Muscle of leg (tissue), 16 donors: ENCODE measurements around the gene RAB17. TPM values are rescaled to one million over a fixed set of nuclear protein-coding genes. Genes with fewer than 3 reads are reported as not detected.

ENCODE experiments used
- DNase-seq: peaks from one replicate; pipeline ENCODE4 v3.0.0; 2013
- H3K27ac ChIP-seq: one replicate; pipeline ENCODE4 v1.5.1; 2013; ENCODE audit warnings: mild to moderate bottlenecking, low read length, control low read depth
- H3K27me3 ChIP-seq: one replicate; pipeline ENCODE4 v1.6.1; 2013; ENCODE audit warnings: low read length; ENCODE audit not compliant: control insufficient read depth, insufficient read depth
- H3K36me3 ChIP-seq: one replicate; pipeline ENCODE4 v1.6.1; 2013; ENCODE audit warnings: low read length; ENCODE audit not compliant: control insufficient read depth, insufficient read depth
- H3K4me1 ChIP-seq: one replicate; pipeline ENCODE4 v1.6.1; 2013; ENCODE audit warnings: low read length; ENCODE audit not compliant: control insufficient read depth, insufficient read depth
- H3K4me3 ChIP-seq: one replicate; pipeline ENCODE4 v1.5.1; 2013; ENCODE audit warnings: low read length, control low read depth
- H3K9me3 ChIP-seq: replicated peaks from 2 replicates; pipeline ENCODE4 v1.6.1; 2013; ENCODE audit warnings: low read depth, low read length; ENCODE audit not compliant: control insufficient read depth
- WGBS: methylation state at CpG from one replicate; pipeline ENCODE4 v1.1.5; 2013; ENCODE audit warnings: missing lambda C conversion rate; ENCODE audit not compliant: insufficient coverage; 5-methylcytosine and 5-hydroxymethylcytosine counted together
- long read RNA-seq, 11 donors: transcript quantifications; one replicate each; lab custom pipeline, GENCODE V29; 2026
- polyA plus RNA-seq, 8 donors: library from polyadenylated mRNA; unstranded; fragments of 120-200 nt; gene quantifications; one replicate each; pipeline versions ENCODE4 v1.2.1 to v1.2.3, GENCODE V29; 2013; ENCODE audit warnings: inconsistent platforms in 1 of 8, low replicate concordance in 1 of 8; ENCODE audit not compliant: insufficient read length in 8 of 8, insufficient read depth in 1 of 8
- total RNA-seq: library from RNA; stranded (reverse); fragments of 120-200 nt; gene quantifications from one replicate; pipeline ENCODE4 v1.2.4, GENCODE V29; 2013

Gene RAB17, protein sequence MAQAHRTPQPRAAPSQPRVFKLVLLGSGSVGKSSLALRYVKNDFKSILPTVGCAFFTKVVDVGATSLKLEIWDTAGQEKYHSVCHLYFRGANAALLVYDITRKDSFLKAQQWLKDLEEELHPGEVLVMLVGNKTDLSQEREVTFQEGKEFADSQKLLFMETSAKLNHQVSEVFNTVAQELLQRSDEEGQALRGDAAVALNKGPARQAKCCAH
- total RNA-seq (0.93 TPM), polyA plus RNA-seq (1 to 10 TPM in 7 of 8 donors, under 1 TPM in 1; 0.89 to 9.4 (median 1.8) TPM)
- long read RNA-seq, donor 1 = 0 reads
- long read RNA-seq, donor 2 = 0 reads
- long read RNA-seq, donor 3 = 0 reads
- long read RNA-seq, donor 4 = 0 reads
- long read RNA-seq, donor 5 = 0 reads
- long read RNA-seq, donor 6 = 0 reads
- long read RNA-seq, donor 7, partial matches to known transcripts = 0 of 1 reads
- long read RNA-seq, donor 7, other reads (novel, unspliced or antisense) = 0 of 1 reads
- long read RNA-seq, donor 8, partial matches to known transcripts = 0 of 1 reads
- long read RNA-seq, donor 8, other reads (novel, unspliced or antisense) = 0 of 1 reads
- long read RNA-seq, donor 9 = 0 reads
- long read RNA-seq, donor 10 = 0 reads
- long read RNA-seq, donor 11 = 0 reads

DNA sequence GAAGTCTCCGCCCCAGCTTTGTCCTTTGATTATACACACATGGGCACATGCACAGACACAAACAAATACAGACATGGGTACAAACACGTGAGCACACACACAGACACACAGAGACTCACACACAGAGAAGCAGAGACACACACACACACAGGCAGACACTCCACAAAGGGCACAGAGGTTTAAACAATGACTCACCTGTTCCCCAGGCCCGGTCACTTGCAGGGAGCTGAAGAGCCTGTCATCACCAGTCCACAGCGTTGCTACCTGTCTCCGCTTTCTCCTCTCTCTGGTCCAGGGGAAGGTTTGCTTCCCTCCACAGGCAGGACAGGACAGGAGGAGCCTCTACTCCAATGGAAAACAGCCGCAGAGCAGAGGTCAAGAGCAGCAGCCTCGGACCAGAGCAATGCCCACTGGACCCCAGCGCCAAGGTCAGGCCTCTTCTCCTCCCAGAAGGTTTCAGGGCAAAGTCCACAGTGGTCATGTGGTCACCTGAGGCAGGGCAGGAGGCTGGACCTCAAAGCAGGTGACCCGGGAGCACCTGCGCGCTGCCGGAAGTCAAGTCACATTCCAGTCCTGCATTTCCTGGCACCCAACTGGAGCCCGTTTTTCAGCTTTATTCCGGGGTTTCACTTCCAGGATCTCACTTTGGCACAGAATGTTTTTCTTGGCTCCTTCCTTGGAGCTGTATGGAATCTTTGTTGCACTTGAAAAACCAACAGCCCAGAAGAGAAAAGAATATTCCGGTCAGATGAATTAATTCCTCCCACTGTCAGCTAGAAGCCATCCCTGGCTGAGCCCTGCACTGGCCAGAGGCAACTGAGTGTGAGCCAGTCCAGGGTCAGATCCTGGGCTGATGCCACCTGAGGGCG is at the start of gene RAB17:
Gene RAB17 (minus strand): TSS at position 463 of the 869 bp plus-strand sequence. CDS start 4,580 bp downstream, outside the sequence.
- H3K4me3 ChIP-seq = no peak within 1 kb of the TSS
- WGBS = 66% methylated on average over 14 of the region's 16 CpGs
- H3K4me1 ChIP-seq = peaks cover 22% of the 10 kb centered on the region
- no peaks in the 10 kb centered on the region for H3K36me3 ChIP-seq
- peaks cover 2% of the 10 kb centered on the region for H3K27me3 ChIP-seq
- H3K27ac ChIP-seq = no peak within 1 kb of the TSS
- H3K9me3 ChIP-seq = no peaks in the 10 kb centered on the region
- no peak for DNase-seq

DNA sequence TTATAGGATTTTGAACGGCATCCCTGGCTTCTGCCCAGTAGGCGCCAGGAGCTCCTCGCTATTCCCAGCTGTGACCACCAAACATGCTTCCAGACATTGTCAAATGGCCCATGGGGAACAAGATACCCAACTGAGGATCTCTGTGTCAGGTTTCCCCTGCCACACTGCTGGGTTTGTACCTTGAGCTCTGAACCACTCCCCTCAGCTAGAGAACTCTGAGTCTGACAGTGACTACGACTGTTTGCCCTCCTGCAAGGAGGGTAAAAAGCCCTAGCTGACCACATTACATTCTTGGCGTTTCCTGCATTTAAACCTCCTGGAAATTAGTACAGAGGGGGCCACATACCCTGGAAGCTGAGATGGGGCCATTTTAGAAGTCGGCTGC is 49.3 kb upstream of the RAB17 start:
- Histone ChIP-seq H3K36me3 (peaks cover 26% of the 10 kb centered on the region), H3K27ac (peak overlapping the region; percentile 81), H3K9me3 (peaks cover 4% of the 10 kb centered on the region), H3K4me3 (no peak overlapping the region), H3K4me1 (peaks cover 44% of the 10 kb centered on the region), H3K27me3 (no peaks in the 10 kb centered on the region)
- 84% methylated on average over 6 of the region's 6 CpGs for WGBS
- DNase-seq = peak; percentile 43

DNA sequence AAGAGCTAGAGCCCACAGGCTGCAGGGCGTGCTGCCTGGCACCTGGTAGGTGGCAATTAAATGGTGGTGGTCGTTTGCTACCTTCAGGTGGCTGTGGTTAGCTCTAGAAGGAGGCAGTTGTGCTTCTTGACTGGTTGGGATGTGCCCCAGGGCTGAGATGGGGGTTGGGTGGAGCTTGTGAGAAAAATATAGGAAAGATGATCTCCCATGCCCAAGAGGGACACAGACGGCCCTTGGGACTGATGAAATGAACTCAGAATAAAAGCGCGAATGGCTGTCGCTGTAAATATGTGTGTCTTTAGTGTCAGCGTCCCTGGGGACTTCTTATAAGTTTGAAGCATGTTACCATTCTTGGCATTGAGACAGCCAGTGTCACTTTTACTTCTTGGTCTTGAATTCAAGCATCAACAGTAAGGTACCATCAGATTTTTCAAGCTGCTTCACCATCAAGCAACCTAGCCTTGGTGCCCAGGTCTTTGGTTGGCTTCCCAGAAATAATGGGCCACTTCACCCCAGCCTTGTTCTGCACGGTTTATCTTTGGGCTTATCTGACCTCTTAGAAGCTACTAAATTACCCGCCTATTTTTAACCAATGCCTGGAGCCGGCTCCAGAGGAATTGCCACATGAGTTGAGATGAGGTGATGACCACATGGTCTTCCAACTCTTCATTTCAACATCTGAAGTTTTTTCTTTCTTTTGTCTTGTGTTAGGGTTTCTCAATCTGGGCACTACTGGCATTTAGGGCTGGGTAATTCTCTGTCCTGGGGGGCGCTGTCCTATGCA is 48.7 kb upstream of the RAB17 start:
- Histone ChIP-seq H3K4me3 (no peak overlapping the region), H3K4me1 (peaks cover 42% of the 10 kb centered on the region), H3K27me3 (no peaks in the 10 kb centered on the region), H3K36me3 (peaks cover 20% of the 10 kb centered on the region), H3K9me3 (peaks cover 7% of the 10 kb centered on the region), H3K27ac (peak overlapping the region; percentile 81)
- no peak for DNase-seq
- 83% methylated on average over 7 of the region's 11 CpGs for WGBS

DNA sequence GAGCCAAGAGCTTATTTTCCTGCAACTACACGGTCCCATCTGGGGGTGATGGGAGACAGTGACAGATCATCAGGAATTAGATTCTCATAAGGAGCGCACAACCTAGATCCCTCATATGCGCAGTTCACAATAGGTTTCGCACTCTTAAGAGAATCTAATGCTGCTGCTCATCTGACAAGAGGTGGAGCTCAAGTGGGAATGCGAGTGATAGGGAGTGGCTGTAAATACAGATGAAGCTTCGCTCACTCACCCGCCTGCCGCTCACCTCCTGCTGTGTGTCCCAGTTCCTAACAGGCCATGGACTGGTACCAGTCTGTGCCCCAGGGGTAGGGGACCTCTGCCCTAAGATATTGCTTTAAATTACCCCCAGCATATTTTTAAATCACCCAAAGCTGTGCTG is 47.6 kb upstream of the RAB17 start:
- WGBS = 94% methylated on average over 5 of the region's 8 CpGs
- Histone ChIP-seq H3K27ac (peak overlapping the region; percentile 81), H3K4me3 (no peak overlapping the region), H3K4me1 (peaks cover 44% of the 10 kb centered on the region), H3K9me3 (peaks cover 8% of the 10 kb centered on the region), H3K36me3 (peaks cover 20% of the 10 kb centered on the region), H3K27me3 (no peaks in the 10 kb centered on the region)
- no peak for DNase-seq

DNA sequence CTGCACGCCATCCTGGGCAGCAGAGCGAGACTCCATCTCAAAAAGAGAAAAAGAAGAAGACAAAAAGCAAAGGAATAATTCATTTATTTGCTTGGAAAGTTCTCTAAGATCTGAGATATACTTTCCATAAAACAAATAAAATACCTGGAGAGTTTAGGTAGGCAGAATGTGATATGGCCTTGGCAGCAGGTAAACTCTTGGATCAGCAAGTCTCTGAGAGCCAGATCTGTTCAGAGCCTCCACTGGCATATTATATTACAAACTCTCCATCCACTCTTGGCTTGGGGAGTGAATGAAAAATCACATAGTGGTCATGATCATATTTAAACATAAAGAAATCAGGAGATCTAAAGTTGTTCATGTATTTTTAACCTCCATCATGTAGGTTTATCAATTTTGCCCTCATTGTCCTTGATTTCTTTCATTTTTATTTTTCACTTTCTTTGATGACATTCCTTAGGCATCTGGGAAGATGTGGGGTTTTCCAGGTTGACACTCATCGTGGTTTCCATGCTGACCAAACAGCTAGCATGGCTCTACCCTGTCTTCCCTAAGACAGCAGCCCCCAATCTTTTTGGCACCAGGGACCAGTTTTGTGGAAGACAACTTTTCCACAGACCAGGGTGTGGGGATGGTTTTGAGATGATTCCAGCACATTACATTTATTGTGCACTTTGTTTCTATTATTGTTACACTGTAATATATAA is 47.0 kb upstream of the RAB17 start:
- no peak overlapping the region for H3K4me3 ChIP-seq
- no peak overlapping the region for H3K27ac ChIP-seq
- peaks cover 8% of the 10 kb centered on the region for H3K9me3 ChIP-seq
- peaks cover 14% of the 10 kb centered on the region for H3K36me3 ChIP-seq
- peaks cover 47% of the 10 kb centered on the region for H3K4me1 ChIP-seq
- no peaks in the 10 kb centered on the region for H3K27me3 ChIP-seq
- DNase-seq = no peak
- no CpG with 5 or more reads among the region's 3 CpGs for WGBS

DNA sequence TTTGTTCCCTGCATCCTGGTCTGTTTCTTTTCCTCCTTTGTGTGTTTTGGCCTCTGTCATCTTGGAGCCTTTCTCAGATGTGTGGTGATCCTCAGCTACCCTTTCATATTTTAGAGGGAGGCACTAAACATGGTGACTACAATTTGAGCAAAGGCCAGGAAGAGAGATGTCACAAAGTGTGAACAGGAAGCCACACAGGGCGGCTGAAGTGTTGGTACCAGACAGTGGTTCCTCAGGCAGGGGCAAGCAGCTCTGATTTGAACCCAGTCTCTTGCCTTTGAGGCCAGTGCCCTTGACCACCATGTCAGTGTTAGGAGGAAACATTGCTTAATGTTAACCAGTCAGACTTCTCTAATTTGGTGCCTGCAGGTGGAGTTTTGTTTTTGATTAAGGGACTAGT is 46.0 kb upstream of the RAB17 start:
- Histone ChIP-seq H3K27ac (no peak overlapping the region), H3K4me1 (peaks cover 54% of the 10 kb centered on the region), H3K36me3 (peaks cover 15% of the 10 kb centered on the region), H3K4me3 (no peak overlapping the region), H3K9me3 (peaks cover 8% of the 10 kb centered on the region), H3K27me3 (no peaks in the 10 kb centered on the region)
- no peak for DNase-seq
- 75% methylated on average over 1 of the region's 1 CpG for WGBS

DNA sequence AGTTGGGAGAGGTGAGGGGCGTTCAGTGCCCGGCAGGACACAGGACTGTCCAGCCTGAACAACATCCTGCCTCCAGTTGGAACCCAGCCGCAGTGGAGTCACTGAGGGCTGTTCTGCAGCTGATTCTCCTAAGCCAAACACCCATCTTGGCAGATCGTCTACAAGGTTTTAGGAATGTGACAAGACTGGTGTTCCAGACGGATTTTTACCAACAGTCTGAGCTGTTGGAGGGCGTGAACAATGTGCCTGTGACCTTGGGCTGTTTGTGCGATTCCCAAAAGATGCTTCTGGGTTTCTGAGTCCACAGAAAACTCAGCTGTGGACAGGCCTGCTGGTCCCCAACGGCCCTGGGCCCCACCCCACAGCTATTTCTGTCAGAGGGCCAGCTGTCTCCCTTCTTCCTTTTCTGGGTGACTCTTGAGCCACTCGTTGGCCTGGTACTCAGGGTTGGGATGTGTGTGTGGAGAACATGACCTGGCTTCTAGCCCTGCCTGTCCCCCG is 42.6 kb upstream of the RAB17 start:
- H3K4me1 ChIP-seq = peaks cover 61% of the 10 kb centered on the region

DNA sequence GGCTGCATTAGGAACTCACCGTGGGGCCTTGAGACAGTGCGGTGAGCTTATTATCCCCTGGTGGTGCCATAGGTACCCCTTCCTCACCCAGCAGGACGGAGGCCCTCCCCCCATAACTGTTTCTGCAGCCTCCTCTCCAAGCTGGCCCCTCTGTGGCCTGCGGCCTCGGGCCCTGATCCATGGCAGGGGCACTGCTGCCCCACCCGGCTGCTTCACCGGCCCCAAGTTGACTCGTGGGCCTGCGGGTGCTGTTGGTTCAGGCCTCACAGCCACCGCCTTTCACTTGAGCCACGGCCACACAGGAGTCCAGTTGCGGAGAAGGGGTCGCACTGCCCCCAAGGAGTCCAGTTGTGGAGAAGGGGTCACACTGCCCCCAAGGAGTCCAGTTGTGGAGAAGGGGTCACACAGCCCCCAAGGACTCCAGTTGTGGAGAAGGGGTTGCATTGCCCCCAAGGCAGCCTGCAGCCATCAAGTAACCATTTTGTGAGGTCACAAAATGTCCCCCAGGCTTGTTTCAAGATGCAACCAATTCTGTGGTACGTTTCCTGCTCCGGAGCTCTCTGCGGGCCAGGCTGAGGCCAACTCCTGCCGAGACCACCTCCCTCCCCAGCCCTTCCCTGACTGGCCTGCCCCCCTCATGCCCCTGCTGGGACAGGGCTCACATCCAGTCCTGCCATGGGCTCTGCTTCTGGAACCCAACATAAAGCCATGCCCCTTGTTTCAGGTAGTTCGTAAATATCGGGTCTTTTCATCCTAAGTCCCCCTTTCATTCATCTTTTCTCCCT is 41.5 kb upstream of the RAB17 start:
- WGBS = 82% methylated on average over 16 of the region's 19 CpGs
- Histone ChIP-seq H3K4me1 (peaks cover 60% of the 10 kb centered on the region), H3K27ac (peak overlapping the region; percentile 75)

More for the DNA sequence above, 42.6 kb upstream of the RAB17 start:
- Histone ChIP-seq H3K27ac (peak overlapping the region; percentile 75), H3K4me3 (no peak overlapping the region), H3K9me3 (peaks cover 8% of the 10 kb centered on the region), H3K27me3 (no peaks in the 10 kb centered on the region), H3K36me3 (peaks cover 34% of the 10 kb centered on the region)
- DNase-seq = peak; percentile 71
- 73% methylated on average over 8 of the region's 10 CpGs for WGBS

More for the DNA sequence above, 41.5 kb upstream of the RAB17 start:
- peaks cover 34% of the 10 kb centered on the region for H3K36me3 ChIP-seq
- H3K4me3 ChIP-seq = no peak overlapping the region
- peaks cover under 1% of the 10 kb centered on the region for H3K27me3 ChIP-seq
- DNase-seq = no peak
- peaks cover 8% of the 10 kb centered on the region for H3K9me3 ChIP-seq
